Erythroblast (primary cell): ENCODE data around the gene TEAD4.
A peak's percentile ranks its signal among the peaks of the same experiment; 100 is the strongest.

Experiments
- DNase-seq, 2 experiments: peaks; one replicate each; lab custom pipeline; 2025; lab: John Stamatoyannopoulos, UW
- GATA1 ChIP-seq: IDR thresholded peaks from 2 replicates; pipeline ENCODE4 v1.6.1; 2011; ENCODE audit warnings: low read depth, mild to moderate bottlenecking, control low read depth, low read length, moderate library complexity
- POLR2A ChIP-seq: IDR thresholded peaks from 2 replicates; pipeline ENCODE4 v1.6.1; 2011; ENCODE audit warnings: mild to moderate bottlenecking, low read length

TEAD4 gene

DNA sequence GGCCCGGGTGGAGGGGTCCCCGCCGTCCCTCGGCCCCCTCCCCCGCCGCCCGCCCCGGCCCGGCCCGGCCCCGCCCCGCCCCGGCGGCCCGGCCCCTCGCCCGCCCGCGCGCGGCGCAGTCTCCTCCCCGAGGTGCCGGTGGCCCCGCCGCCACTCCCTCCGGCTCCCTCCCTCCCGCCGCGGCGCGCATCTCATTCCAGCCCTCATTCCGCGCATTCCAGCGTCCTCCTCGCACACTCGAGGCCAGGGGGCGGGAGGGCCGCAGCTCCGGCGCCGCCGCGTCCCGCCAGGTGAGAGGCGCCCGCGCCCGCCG lies at the start of gene TEAD4:
TEAD4 (plus strand) TSS at position 206 of the 313 bp plus-strand sequence.
- DNase-seq, result no peak
- no peak for TF ChIP-seq GATA1
- no peak for TF ChIP-seq POLR2A

DNA sequence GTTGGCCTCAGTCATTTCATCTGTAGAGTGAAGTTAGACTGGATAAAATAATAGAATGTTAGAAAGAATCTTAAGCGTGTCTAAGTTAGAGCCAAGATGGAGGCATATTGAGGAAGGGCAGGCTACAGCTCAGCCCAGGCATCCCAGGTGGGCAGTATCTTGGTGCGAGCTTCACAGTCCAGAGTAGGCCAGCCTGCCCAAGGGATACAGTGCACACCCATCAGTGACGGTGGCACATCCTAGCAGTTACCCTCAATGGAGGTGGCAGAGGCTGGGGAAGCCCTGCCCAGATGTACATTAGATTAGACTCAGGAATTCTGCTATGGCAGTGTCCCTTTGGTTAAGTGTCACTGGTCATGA lies 47.0 kb upstream of the TEAD4 start:
- no peak for TF ChIP-seq POLR2A
- no peak for TF ChIP-seq GATA1
- no peak for DNase-seq

DNA sequence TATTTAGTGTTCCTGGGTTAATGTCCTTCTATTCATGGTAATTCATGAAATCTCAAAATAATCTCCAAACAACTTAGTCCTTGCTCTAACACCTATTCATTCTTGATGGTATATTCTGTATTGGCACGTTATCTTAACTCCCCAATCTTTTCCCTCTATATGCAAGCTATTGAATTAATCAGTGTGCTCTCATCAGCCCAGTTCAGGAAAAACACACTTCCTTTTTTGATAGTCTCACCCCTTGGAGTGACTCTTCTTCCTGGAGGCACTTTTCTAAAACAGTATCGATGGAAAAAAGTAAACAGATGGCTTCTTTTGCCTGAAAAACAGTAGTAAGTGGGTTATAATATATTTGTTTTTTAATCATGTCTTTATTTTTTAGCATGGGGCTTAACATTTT lies 39.9 kb upstream of the TEAD4 start:
- no peak for TF ChIP-seq POLR2A
- no peak for TF ChIP-seq GATA1

DNA sequence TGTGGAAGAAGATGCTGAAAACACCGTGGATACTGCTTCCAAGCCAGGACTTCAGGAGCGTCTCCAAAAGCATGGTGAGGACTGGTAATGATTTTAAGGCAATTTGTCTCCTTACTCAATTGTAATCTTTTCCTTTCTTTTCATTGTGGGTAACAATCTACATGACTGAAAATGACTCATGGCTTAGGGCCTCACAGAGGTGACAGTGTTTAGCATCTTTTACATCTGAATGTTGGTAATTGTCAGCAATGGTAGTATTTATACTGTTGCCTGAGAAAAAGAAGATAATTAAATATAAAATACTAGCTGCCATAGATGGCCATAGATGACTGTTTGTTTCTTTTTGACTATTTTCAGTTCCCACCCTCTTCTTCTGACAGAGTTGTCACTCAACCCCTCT lies 36.9 kb upstream of the TEAD4 start:
- TF ChIP-seq POLR2A (no peak), GATA1 (no peak)
- DNase-seq, result no peak

More for the DNA sequence above, 39.9 kb upstream of the TEAD4 start:
- DNase-seq, result no peak

DNA sequence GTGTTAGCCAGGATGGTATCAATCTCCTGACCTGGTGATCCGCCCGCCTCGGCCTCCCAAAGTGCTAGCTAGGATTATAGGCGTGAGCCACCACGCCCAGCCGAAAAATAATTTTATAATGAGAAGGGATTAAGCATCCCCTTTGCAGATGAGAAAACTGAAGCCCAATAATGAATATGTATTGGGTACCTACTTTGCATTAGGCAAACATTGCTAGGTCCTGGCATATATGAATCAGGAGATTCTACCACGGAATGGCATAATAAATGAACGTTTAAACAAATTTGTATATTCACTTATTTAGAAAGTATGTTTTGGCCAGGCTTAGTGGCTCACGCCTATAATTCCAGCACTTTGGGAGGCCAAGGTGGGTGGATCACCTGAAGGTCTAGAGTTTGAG lies 36.1 kb upstream of the TEAD4 start:
- TF ChIP-seq GATA1, result no peak
- TF ChIP-seq POLR2A, result no peak
- no peak for DNase-seq

DNA sequence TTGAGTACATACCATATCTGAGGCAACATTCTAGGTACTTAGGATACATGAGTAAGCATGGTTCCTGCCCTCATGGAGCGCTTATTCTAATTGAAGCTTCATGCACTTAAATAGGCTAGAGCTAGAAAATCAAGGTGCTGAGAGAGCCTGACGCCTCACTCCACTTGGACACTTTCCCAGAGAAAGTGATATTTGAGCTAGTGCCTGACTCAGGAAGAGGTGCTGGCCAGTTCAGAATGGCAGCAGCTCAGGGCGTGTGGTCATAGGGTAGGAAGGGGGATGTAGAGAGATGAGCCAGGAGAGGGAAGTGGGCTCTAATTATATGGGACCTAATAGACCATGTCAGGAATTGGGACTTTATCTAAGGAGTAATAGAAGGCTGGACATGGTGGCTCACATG lies 35.2 kb upstream of the TEAD4 start:
- DNase-seq, result no peak
- TF ChIP-seq GATA1 (no peak), POLR2A (no peak)

DNA sequence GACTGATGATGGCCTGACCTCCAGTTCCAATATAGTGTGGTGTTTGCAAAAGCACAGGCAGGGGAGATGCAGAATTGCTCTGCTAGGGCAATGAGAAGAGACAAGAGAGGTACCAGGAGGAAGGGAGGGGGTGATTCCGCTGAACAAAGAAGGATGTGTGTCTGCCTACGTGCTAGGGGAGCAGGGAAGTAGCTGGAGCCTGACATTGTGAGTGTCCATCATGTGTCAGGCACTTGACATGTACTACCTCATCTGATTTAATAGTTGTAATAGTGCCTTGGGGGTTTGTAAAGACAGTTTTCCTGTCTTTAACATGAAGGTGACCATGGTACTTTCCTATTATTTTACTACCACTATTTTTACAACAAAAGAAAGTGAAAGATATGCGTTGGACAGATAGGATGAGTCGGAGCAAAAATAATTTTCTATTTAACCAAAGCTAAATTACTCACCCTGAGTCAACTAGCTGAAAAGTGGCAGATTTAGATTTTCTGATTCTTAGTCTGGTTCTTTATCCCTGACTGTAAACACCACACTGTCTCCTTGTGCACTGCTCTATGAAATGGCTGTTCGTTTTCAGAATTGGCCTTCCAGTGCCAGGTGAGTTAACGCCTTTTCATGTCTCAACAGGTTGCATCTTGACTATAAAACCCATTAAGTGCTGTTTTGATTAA lies 33.7 kb upstream of the TEAD4 start:
- TF ChIP-seq POLR2A (no peak), GATA1 (no peak)
- no peak for DNase-seq

DNA sequence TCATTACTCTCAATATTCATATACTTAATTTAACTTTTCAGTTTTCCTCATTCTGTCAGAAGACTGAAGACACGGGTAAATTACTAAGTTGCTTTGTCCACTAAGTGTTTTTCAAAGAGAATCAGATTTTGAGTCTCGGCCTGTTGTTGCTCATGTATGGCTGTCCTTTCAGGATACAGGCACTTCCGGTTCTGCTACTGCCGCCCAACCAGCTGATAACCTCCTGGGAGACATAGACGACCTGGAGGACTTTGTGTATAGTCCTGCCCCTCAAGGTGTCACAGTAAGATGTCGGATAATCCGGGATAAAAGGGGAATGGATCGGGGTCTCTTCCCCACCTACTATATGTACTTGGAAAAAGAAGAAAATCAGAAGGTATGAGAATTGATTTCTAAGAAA lies 28.3 kb upstream of the TEAD4 start:
- no peak for DNase-seq

DNA sequence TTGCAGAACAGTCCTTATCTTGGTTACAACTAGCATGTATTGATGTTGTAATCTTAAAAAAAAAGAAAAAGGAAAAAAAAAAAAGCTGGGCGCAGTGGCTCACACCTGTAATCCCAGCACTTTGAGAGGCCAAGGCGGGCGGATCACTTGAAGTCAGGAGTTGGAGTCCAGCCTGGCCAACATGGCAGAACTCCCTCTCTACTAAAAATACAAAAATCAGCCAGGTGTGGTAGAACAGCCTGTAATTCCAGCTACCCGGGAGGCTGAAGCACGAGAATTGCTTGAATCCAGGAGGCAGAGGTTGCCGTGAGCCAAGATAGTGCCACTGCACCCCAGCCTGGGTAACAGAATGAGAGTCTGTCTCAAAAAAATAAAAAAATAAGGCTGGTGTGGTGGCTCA lies 25.6 kb upstream of the TEAD4 start:
- TF ChIP-seq POLR2A (no peak), GATA1 (no peak)
- DNase-seq, result no peak

More for the DNA sequence above, 28.3 kb upstream of the TEAD4 start:
- TF ChIP-seq POLR2A (no peak), GATA1 (no peak)

DNA sequence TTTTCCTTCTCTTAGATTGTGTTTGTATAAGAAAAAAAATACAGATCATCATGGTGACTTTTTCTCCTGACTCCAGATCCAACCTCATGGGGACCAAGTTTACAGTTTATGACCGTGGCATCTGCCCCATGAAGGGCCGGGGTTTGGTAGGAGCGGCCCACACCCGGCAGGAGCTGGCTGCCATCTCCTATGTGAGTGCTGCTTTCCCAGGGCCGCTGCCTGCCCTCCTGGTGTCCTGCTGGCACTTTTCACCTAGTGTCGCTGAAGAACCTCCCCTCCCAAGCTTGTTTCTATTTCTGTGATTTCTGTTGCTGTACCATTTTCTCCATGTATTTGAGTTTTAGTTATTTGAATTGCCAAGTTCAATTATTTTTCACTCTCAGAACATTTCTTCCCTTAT lies 24.8 kb upstream of the TEAD4 start:
- no peak for TF ChIP-seq GATA1
- TF ChIP-seq POLR2A, result no peak

DNA sequence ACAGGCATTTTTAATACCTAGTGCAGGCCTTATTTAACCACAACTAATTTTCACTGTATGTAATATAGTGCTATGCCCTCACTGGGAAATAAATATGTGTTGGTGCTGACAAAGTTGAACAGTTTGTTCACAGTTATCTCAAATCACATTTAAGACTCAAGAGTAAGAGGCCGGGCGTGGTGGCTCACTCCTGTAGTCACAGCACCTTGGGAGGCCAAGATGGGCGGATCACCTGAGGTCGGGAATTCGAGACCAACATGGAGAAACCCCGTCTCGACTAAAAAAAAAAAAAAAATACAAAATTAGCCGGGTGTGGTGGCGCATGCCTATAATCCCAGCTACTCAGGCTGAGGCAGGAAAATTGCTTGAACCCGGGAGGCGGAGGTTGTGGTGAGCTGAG lies 22.9 kb upstream of the TEAD4 start:
- TF ChIP-seq POLR2A (no peak), GATA1 (no peak)
- DNase-seq, result no peak

More for the DNA sequence above, 24.8 kb upstream of the TEAD4 start:
- DNase-seq, result no peak

DNA sequence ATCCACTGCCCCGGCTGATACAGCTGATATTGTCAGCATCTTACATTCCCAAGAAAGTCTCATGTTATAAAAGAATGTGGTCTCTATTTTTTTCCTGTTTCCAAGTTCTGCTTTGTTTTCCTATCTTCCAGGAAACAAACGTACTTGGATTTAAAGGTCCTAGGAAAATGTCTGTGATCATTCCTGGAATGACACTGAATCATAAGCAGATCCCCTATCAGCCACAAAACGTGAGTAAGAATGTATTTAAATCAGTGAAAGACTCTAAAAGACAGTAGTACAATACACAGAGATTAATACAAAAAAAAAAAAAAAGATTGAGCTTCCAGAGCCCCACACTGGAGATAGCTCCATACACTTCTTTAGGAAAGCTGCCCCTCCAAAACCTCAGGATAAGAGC lies 21.7 kb upstream of the TEAD4 start:
- no peak for DNase-seq
- no peak for TF ChIP-seq GATA1

DNA sequence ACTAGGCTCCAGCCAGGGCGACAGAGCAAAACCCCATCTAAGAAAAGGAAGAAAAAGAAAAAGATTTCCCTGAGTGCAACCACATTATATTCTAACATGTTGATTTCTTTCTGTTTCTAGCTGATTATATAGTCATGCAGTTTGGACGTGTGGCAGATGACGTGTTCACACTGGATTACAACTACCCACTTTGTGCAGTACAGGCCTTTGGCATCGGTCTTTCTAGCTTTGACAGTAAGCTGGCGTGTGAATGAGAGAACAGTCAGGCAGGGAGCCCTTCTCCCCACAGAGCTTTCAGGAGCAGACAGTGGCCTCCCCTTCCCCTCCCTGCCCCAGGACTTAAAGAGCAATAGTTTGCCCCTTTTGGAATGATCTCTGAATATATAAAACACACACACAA lies 20.0 kb upstream of the TEAD4 start:
- TF ChIP-seq POLR2A (no peak), GATA1 (no peak)

DNA sequence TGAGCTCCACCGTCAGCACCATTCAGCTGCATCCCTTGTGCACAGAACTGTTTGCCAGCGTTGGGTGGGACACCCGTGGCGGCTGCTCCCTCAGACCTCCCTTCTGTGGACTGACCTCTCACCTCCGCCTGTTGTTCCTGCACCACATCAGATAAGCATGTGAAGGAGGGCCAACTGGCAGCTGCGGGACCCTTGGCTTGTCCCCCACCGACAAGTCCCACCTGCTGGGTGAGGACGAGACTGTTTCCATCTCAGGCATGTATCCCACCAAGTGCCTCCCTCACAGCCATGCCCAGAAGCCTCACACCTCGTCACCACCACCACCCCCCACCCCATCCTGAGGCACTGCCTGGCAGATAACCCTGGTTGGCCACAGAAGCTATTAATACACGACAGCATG lies 18.6 kb upstream of the TEAD4 start:
- TF ChIP-seq POLR2A, result no peak
- no peak for TF ChIP-seq GATA1
- no peak for DNase-seq

More for the DNA sequence above, 20.0 kb upstream of the TEAD4 start:
- DNase-seq, result no peak

DNA sequence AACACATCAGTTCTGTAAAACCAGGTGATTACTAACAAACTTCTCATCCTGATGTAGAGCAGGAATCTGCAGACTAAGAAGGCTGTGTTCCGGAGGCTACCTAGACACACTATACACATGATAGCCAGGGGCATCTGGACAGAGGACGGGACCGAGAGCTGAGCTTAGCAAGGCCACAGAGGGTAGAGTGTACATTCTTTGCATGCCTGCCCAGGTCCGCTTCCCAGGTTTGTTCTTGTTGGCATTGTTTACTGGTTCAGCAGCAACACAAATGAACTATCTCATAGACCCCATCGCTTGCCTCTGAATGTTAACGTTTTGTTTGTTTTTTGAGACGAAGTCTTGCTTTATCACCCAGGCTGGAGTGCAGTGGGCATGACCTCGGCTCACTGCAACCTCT lies 17.7 kb upstream of the TEAD4 start:
- DNase-seq, result no peak

DNA sequence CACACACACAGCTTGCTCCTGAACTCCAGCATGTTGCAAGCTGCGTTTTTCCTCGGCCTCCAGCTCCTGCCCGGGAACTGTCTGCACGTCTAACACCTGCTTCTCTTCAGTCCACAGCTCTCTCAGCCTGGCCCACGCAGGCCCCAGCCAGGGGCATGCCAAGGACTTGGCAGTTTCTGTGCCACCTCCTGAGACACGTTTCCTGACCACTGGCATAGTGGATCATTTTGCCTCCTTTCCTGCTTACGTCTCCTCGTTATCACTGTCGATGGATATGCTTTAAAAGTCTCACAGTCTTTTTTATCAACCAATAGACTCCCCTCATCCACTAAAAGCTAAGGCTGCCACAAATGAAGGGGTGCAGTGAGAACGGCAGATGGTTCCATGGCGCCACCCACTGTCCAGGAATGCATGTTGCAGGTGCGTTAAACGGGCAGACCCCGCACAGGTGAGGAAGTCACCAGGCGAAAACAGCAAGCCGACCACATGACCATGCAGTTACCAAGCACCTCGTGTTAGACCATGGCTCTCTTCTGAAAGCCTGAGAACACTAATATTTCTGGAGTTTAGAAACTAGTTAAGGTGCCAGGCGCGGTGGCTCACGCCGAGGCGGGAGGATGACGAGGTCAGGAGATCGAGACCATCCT lies 14.7 kb upstream of the TEAD4 start:
- DNase-seq, result peak; percentile 47 to 69
- no peak for TF ChIP-seq POLR2A
- no peak for TF ChIP-seq GATA1

More for the DNA sequence above, 17.7 kb upstream of the TEAD4 start:
- no peak for TF ChIP-seq GATA1
- TF ChIP-seq POLR2A, result no peak
